Large intestine (tissue), 3 donors: Measurements from ENCODE around the gene ATP13A2. TPM values are rescaled to one million over a fixed set of nuclear protein-coding genes. Genes with fewer than 3 reads are reported as not detected.

Experiments used
- DNase-seq, 2 donors: peaks; one replicate each; pipeline versions ENCODE4 v3.0.0 to v3.0.0-alpha.2; 2013
- H3K27ac ChIP-seq: one replicate; pipeline ENCODE4 v1.5.1; 2013; ENCODE audit warnings: low read length
- H3K27me3 ChIP-seq: 2 replicates; pipeline ENCODE4 v1.6.1; 2013; ENCODE audit warnings: low read length; ENCODE audit not compliant: control insufficient read depth, insufficient read depth
- H3K36me3 ChIP-seq: 2 replicates; pipeline ENCODE4 v1.6.1; 2013; ENCODE audit warnings: low read length; ENCODE audit not compliant: control insufficient read depth, insufficient read depth
- H3K4me1 ChIP-seq: one replicate; pipeline ENCODE4 v1.6.1; 2013; ENCODE audit warnings: low read length; ENCODE audit not compliant: control insufficient read depth, insufficient read depth
- H3K4me3 ChIP-seq: one replicate; pipeline ENCODE4 v1.5.1; 2013; ENCODE audit warnings: low read length
- H3K9me3 ChIP-seq: one replicate; pipeline ENCODE4 v1.6.1; 2013; ENCODE audit warnings: mild to moderate bottlenecking, low read depth, low read length, moderate library complexity; ENCODE audit not compliant: control insufficient read depth
- WGBS: methylation state at CpG from one replicate; pipeline ENCODE4 v1.1.5; 2013; ENCODE audit warnings: low lambda C conversion rate; ENCODE audit not compliant: insufficient coverage; 5-methylcytosine and 5-hydroxymethylcytosine counted together
- polyA plus RNA-seq: library from polyadenylated mRNA; unstranded; fragments of 120-200 nt; gene quantifications from one replicate; pipeline ENCODE4 v1.2.1, GENCODE V29; 2013

The ATP13A2 gene
- polyA plus RNA-seq, 1 donor: 20.6 TPM

- Histone ChIP-seq H3K4me1 (no peaks in the 10 kb centered on the region), H3K36me3 (peaks cover 38% of the 10 kb centered on the region), H3K27me3 (no peaks in the 10 kb centered on the region), H3K27ac (no peak overlapping the region), H3K4me3 (no peak overlapping the region), H3K9me3 (no peaks in the 10 kb centered on the region)
- no CpG with 5 or more reads among the region's 24 CpGs for WGBS
- no peak for DNase-seq
Observed at GRCh38 chr1:17004466-17005364, 7.0 kb downstream of the ATP13A2 start.

DNA sequence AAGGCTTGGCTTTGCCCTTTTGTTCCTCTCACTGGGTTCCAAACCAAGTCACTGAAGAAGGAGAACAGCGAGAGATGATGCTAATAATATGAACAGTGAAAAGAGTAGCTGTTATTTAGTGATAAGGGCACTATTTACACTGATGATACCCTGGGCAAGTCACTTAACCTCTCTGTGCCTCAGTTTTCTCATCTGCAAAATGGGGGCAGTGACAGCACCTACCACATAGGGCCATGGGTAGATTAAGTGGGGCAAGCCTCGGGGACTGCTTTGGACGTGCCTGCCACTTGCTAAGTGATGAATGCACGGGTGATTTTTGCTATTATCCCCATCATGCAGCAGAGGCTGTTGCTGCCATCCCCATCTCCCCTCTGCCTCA lies 9.2 kb downstream of the ATP13A2 start:
- peaks cover 42% of the 10 kb centered on the region for H3K36me3 ChIP-seq
- no CpG with 5 or more reads among the region's 4 CpGs for WGBS

GRCh38 chr1:17001760-17002523 lies 9.8 kb downstream of the ATP13A2 start:
- no CpG with 5 or more reads among the region's 19 CpGs for WGBS
- no peak overlapping the region for H3K4me3 ChIP-seq
- no peak overlapping the region for H3K27ac ChIP-seq
- no peaks in the 10 kb centered on the region for H3K9me3 ChIP-seq
- DNase-seq: no peak
- H3K4me1 ChIP-seq: no peaks in the 10 kb centered on the region
- H3K27me3 ChIP-seq: no peaks in the 10 kb centered on the region
- peaks cover 42% of the 10 kb centered on the region for H3K36me3 ChIP-seq

More for the DNA sequence above, 9.2 kb downstream of the ATP13A2 start:
- H3K4me3 ChIP-seq: no peak overlapping the region
- DNase-seq: no peak
- H3K27me3 ChIP-seq: no peaks in the 10 kb centered on the region
- H3K9me3 ChIP-seq: no peaks in the 10 kb centered on the region
- H3K4me1 ChIP-seq: no peaks in the 10 kb centered on the region
- no peak overlapping the region for H3K27ac ChIP-seq

- no peaks in the 10 kb centered on the region for H3K4me1 ChIP-seq
- peaks cover 51% of the 10 kb centered on the region for H3K36me3 ChIP-seq
- WGBS: no CpG with 5 or more reads among the region's 8 CpGs
- H3K4me3 ChIP-seq: no peak overlapping the region
- no peaks in the 10 kb centered on the region for H3K9me3 ChIP-seq
- DNase-seq: no peak
- H3K27me3 ChIP-seq: no peaks in the 10 kb centered on the region
- no peak overlapping the region for H3K27ac ChIP-seq
Observed at GRCh38 chr1:16999863-17000262, 11.9 kb downstream of the ATP13A2 start.

DNA sequence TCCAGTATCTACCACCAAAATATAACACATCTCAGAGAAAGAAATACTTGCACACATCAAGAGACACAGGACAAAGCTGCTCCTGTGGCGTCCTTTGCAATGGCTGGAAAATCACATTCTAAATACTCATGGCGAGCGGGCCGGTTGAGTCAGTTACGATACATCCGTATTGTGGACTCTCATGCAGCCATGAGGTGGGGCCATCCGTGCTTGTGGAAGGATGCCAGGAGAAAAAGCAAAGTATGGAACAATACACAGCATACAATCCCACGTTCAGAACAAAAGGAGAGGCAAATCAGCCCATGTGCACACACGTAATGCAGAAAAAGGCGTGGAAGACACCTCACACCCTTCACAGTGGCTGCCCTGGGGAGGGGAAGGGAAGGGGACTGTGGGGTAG lies 13.1 kb downstream of the ATP13A2 start:
- Histone ChIP-seq H3K27ac (no peak overlapping the region), H3K27me3 (no peaks in the 10 kb centered on the region), H3K4me1 (no peaks in the 10 kb centered on the region), H3K9me3 (no peaks in the 10 kb centered on the region), H3K36me3 (peaks cover 41% of the 10 kb centered on the region), H3K4me3 (no peak overlapping the region)
- WGBS: no CpG with 5 or more reads among the region's 10 CpGs
- no peak for DNase-seq

- Histone ChIP-seq H3K4me3 (no peak overlapping the region), H3K9me3 (no peaks in the 10 kb centered on the region), H3K27ac (no peak overlapping the region), H3K27me3 (no peaks in the 10 kb centered on the region), H3K36me3 (peaks cover 31% of the 10 kb centered on the region), H3K4me1 (no peaks in the 10 kb centered on the region)
- DNase-seq: no peak
- WGBS: no CpG with 5 or more reads among the region's 14 CpGs
Observed at GRCh38 chr1:16996845-16997244, 14.9 kb downstream of the ATP13A2 start.

DNA sequence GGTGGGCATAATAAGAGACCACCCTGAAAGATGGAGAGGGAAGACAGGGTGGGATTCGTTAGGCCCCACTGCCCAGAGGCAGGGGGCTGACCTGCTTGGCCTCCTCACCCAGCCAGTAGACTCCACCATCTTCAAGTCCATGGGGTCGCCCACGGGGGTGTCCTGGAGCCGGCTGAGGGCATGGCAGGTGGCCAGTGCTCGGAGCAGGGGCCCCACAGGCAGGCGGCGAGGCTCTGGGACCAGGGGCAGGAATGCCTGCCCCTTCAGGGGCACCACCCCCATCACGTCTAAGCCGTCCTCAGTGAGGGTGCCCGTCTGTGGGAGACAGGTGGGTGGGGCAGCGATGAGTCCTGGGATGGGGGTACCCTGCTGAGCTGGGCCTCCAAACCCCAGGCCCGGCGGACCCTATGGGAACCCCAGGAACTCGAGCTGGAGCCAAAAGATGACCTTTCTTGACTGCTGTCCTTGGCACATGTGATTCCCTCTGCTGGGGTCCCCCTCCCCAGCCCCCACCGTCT lies 18.1 kb downstream of the ATP13A2 start:
- H3K4me3 ChIP-seq: no peak overlapping the region
- H3K27me3 ChIP-seq: no peaks in the 10 kb centered on the region
- H3K4me1 ChIP-seq: no peaks in the 10 kb centered on the region
- no peak overlapping the region for H3K27ac ChIP-seq
- H3K9me3 ChIP-seq: no peaks in the 10 kb centered on the region
- no peak for DNase-seq
- no CpG with 5 or more reads among the region's 15 CpGs for WGBS
- peaks cover 32% of the 10 kb centered on the region for H3K36me3 ChIP-seq

DNA sequence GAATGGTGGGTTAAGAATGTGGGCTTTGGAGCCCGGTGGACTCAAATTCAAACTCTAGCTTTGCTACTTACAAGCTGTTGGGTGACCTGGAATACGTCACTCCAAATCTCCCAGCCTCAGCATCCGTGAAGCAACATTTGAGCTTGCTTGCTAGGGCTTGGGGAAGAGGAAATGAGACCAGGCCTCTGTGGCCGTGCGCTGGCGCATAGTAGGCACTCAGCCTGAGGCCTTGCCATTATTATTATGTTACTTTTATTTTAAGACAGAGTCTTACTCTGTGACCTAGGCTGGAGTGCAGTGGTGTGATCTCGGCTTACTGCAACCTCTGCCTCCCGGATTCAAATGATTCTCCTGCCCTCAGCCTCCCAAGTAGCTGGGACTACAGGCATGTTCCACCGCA lies 19.1 kb downstream of the ATP13A2 start:
- no peak overlapping the region for H3K27ac ChIP-seq
- H3K9me3 ChIP-seq: no peaks in the 10 kb centered on the region
- no peak for DNase-seq
- peaks cover 36% of the 10 kb centered on the region for H3K36me3 ChIP-seq
- 83% methylated on average over 1 of the region's 9 CpGs for WGBS
- no peak overlapping the region for H3K4me3 ChIP-seq
- H3K27me3 ChIP-seq: no peaks in the 10 kb centered on the region
- no peaks in the 10 kb centered on the region for H3K4me1 ChIP-seq

GRCh38 chr1:16992102-16992501 lies 19.6 kb downstream of the ATP13A2 start:
- no CpG with 5 or more reads among the region's 12 CpGs for WGBS

DNA sequence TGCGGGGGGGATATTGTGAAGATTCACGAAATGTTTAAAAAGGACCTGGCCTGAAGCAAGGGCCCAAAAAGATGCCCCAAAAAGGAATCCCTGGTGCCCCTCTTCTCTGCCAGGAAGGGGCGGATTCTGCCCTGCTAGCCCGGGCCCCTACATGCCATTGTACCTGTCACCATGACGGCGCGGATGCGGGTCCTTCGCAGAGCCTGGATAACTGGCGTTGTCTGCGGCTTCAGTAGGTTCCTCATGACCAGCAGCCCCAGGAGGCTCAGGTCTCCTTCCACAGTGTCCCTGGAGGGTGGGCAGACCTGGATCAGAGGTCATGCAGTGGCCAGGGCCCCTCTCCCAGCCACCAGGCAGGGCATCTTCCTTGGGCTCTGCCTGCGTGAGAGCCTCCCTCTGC lies 20.2 kb downstream of the ATP13A2 start:
- Histone ChIP-seq H3K9me3 (no peaks in the 10 kb centered on the region), H3K27me3 (no peaks in the 10 kb centered on the region), H3K27ac (no peak overlapping the region), H3K4me3 (no peak overlapping the region), H3K4me1 (no peaks in the 10 kb centered on the region), H3K36me3 (peaks cover 41% of the 10 kb centered on the region)
- no CpG with 5 or more reads among the region's 12 CpGs for WGBS
- DNase-seq: no peak

More at GRCh38 chr1:16992102-16992501, 19.6 kb downstream of the ATP13A2 start:
- no peaks in the 10 kb centered on the region for H3K4me1 ChIP-seq
- H3K27ac ChIP-seq: no peak overlapping the region
- H3K36me3 ChIP-seq: peaks cover 42% of the 10 kb centered on the region
- H3K9me3 ChIP-seq: no peaks in the 10 kb centered on the region
- no peak overlapping the region for H3K4me3 ChIP-seq
- DNase-seq: no peak
- no peaks in the 10 kb centered on the region for H3K27me3 ChIP-seq
